NB4 (cell line): ENCODE measurements around the gene C1QL2.

Source experiments
- CTCF ChIP-seq: IDR thresholded peaks from one replicate; pipeline ENCODE4 v1.5.1; 2012; ENCODE audit warnings: low read depth, low read length
- POLR2A ChIP-seq: IDR thresholded peaks from 2 replicates; pipeline ENCODE4 v1.6.1; 2011; ENCODE audit warnings: mild to moderate bottlenecking; ENCODE audit not compliant: insufficient read length; ENCODE audit errors: extremely low read depth

- TF ChIP-seq CTCF (no peak), POLR2A (no peak)
Observed at GRCh38 chr2:119147776-119148715, 10.5 kb downstream of the C1QL2 start.
